Stimulated activated CD4-positive, alpha-beta T cell treated with anti-CD3 and anti-CD28 coated beads, Interleukin-4, amount 100 ng/mL, for 1 hour (primary cell): ENCODE measurements around the gene CLEC9A.

ENCODE experiments used
- DNase-seq: peaks from one replicate; pipeline ENCODE4 v3.0.0-alpha.2; 2020

CLEC9A gene

DNA sequence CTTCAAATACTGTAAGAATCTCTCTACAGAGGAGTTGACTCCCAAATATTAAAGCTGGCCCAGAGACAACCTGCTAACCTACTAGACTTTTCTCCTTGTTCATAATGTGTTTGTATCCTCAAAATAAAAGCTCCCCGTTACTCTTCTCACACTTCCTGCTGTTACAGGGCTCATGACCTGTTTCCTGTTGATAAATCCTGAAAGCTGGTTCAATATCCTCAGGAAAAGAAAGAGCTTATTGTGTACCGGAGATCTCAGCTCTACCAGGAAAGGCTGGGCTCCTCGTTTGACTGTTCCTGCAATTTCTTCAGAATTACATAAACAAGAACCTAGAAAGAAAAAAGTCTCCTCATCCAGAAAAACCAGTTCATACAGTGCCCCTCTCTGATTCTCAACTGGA lies 37.5 kb downstream of the CLEC9A start:
- no peak for DNase-seq

DNA sequence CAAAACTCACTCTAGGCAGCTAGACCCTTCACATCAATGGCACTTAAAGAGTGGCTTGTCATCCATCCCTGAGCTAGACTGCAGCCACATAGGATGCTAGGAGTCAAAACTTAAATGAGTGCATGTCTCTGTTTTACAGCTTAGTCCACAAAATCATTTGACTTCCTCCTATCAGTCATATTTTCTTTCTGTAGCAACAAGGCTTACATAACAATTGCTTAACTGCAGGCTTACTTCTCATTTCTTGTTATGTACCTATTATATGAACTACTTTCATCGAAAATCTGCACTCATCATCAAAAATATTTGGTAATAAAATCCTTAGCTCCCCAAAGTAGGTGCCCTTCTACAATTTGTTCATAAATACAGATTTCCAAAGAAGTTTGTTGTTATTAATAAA lies 38.2 kb downstream of the CLEC9A start:
- no peak for DNase-seq

DNA sequence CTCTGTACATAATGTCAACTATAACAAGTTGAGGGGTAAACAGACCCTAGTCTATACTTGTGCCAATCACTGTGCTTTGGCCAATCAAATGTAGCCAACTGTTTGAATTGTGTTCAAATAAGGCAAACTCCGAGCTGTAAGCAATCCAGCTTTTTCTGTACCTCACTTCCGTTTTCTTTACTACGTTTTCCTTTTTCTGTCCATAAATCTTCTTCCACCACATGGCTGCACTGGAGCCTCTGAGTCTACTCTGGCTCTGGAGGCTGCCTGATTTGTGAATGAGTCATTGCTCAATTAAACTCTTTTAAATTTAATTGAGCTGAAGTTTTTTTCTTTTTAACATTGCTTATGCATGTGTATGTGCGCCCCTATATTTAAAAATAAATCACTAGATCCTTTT lies 38.6 kb downstream of the CLEC9A start:
- DNase-seq = no peak

DNA sequence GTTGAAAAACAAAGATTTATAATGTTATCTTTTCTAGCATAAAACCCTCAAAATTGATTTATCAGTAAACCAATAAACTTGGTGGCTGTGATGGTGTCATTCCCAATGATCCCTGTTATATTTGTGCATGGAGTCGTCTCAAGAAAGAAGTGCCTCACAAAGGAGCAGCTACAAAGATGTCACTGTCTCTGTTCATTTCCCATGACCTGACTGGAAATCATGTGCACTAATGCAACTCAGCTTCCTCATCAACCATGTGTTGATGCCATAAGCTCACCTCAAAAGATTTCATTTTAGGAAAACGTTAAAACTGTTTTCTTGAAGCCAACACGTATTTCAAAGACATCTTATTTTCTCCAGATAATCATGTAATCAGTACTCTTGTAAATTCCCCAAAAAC lies 39.5 kb downstream of the CLEC9A start:
- no peak for DNase-seq

DNA sequence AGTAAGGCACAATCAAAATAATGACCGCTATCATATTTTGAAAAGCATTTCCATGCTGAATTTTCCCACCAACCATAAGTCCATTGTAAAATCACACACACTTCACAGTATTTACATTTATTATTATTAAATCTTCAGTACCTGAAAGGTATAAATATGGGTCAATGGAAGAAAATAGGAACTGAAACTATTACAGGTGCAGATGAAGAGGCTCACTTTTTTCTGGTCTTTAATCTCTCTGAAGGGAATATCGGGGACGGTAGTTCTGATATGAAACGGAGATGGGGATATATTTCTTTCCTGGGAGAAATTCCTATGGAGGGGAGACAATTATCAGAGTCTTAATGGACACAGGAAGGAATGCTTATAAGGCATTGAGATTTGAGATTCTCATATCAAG lies 39.9 kb downstream of the CLEC9A start:
- DNase-seq = no peak

DNA sequence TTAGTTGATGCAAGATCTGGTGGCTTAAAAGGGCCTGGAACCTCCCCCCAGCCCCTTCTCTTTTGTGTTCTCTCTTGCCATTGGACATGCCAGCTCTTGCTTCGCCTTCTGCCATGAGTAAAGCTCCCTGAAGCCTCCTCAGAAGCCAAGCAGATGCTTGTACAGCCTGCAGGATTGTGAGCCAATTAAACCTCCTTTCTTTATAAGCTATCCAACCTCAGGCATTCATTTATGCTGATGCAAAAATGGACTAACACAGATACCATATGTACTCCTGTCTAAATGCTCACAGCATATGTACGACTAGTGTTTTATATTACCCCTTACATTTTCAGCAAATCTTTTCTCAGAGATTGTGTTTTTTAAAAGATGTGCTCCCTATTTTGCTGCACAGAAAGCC lies 41.6 kb downstream of the CLEC9A start:
- DNase-seq = no peak

DNA sequence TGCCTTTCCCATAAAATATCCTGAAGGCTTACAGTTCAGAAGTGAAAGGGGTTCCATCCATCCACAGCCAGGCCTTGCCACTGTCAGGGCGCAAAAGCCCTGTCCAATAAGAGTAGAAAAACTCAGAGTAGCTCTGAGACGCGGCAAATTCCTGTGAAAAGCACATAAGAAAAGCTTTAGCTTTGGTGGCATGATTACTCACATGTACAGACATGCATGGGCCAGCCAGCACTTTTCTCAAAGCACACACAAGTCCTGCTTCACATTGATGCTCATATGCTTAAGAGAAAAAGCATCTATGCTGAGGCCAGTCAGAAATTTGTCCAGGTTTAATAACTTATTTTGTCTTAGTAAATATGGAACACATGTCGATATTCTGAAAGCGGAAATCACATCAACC lies 42.8 kb downstream of the CLEC9A start:
- DNase-seq = no peak

DNA sequence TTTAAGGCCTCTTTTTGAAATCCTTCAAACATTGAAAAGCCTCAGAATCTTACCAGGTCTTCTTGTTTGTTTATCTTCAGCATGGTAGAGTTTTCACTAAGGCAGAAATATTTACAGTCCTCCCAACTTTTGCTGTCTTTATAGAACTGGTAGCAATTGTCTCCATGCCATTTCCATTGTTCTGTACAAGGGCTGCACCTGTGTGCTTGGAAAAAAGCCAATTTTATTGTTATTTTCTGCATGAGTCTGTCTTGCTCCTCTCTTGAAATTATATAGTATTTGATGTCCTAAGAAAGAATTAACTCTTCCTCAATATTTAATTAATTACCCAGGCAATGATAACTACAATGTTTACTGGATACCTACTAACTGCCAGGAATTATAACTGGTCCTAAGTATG lies 45.0 kb downstream of the CLEC9A start:
- DNase-seq = no peak

DNA sequence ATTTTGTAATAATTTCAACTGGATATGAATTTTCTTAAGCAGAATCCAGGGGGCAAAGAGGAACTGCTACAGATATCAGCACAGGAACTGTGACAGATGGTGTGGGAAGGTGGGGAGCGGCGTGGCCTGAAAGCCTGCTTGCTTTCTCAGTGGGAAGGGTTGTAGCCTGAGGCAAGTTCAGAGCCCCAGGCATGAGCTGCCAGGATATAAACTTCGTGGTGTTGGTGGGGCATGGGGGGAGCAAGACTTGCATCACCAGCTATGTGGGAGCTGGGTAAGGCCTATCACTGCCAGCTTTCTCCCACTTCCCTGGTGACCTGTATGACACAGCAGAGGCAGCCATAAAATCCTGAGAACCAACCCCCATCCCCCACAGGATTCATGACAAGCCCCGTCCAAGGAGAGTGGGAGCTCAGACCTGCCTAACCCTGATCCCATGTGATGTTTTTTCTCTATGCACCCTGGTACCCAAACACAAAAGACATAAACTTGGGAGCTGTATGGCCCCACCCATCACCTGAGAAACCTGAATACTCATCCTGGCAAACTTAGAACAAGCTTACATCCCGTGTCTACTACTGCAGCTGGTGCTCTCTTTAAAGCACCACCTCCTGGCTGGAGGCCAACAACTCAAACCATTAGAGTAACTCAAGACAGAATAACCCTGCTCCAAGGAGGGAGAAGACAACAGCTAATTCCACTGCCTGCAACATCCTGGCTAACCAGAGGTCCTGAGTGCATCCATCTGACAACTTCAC lies 51.8 kb downstream of the CLEC9A start:
- no peak for DNase-seq

DNA sequence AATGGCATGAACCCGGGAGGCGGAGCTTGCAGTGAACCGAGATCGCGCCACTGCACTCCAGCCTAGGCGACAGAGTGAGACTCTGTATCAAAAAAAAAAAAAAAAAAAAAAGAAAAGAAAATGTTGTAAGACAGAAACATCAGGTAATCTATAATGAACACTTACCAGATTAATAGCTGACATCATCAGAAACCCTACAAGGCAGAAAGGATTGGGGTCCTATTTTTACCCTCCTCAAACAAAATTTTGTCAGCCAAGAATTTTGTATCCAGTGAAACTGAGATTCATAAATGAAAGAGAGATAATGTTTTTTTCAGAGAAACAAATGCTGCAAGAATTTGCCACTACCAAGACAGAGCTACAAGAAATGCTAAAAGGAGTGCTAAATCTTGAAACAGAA lies 54.3 kb downstream of the CLEC9A start:
- no peak for DNase-seq

DNA sequence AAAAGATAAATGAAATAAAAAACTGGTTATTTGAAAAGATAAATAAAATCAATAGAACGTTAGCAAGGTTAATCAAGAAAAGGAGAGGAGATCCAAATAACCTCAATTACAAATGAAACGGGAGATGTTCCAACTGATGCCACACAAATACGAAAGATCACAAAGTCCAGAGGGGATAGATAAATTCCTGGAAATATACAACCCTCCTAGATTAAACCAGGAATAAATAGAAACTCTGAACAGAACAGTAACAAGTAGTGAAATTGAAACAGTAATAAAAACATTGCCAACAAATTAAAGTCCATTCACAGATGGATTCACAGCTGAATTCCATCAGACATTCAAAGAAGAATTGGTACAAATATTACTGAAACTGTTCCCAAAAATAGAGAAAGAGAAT lies 55.9 kb downstream of the CLEC9A start:
- no peak for DNase-seq

DNA sequence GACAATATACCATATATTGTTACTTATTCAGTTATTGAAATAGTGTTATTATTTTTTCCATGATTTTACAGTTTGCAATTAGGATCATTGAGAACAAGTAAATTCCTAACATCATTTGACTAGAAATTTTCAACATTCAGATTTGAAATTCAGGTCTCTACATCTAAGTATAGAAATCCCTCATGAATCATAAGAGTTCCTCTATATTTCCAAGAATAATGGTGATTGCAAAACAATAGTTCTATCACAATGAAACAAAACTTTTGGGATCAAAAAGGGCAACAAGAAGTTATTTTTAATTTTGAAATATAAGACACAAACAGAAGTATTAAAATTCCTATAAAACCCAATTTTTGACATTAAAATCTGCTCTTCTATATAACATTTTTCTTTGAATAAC lies 57.5 kb downstream of the CLEC9A start:
- DNase-seq = no peak

DNA sequence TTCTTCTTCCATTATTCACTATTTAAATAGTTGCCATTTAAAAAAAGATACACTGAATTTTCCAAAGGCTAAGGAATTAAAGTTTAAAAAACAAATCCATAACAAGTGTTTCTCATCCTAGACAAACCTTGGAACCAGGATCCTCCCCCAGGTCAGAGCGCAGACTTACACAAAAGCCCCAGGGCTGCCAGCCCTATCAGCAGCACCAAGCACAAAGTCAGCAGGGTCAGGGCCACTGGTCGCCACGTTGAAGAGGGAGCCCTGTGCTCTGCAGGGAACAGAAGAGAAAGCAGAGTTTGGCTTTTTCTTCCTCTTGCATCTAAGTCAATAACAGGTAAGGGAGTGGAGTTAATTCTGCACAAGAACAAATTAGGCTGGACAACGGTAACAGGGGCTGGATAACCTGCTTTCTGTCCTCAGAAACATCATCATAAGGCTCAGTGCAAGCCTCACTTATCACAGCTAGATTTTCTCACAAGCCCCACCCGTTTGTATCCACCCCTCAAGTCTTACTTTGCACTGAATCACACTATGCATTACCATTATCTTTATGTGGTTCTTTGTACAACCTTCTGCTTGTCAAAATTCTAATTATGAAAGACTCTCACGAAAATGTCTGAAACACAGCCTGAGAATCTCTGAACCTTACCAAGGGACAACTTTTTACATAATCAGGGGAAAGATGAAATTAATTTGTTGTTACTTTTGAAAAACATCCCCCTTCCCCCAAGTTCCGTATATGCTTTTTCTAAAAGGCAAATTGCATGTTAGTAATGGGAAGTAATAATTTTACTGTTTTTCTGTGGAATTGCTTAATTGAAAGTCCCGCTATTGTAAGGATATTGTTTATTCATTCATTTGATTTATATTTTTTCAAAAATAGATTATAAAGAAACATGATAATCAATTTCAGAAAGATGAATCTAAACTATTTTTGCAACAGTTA lies 58.7 kb downstream of the CLEC9A start:
- DNase-seq = no peak

DNA sequence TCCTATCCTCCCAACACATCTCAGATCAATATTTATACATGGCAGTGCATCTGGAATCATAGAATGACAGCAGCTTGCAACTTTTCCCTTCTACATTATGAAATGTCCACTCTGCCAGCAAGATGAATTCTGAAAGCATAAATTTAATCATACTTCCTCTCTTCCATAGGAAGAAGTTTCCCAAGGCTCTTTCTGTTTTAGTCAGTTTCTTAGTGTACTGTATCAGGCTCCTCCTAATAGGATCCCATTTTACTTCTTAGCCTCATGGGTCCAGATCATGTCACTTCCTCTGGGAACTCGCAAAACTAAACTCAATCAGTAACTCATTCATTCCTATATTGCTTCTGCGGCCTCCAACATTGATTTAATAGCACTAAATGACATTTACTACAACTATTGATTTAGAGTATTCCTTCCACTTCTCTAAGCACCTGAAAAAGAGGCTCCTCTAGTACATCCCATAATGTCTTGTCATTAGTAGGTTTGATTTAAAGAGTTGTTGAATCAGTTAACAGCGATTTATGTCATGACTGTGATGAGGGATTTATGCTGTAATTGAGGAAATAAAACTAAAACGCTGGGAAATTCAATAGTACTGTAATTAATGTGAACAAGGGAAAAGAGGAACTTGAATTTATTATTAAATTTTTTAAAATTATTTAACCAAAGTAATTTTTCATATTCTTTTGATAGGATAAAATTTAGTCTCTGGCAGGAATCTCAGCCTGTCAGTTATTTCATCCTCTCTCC lies 64.3 kb downstream of the CLEC9A start:
- DNase-seq = no peak

DNA sequence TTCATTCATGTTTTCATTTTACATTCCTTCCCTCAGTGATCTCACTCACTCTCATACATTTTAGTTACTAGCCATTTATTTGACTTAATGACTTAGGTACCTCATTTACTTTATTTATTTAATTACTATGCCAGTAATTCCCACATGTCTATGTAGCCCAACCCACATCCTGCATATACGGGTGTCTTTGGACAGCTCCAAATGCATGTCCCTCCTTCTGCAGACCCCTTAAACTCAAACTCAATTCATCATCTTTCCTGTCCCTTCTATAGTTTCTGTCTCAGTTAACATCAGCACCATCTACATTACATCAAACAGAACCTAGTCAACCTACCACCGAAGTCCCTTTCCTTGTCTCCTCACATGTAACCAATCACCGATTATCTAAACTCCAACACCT lies 65.5 kb downstream of the CLEC9A start:
- DNase-seq = no peak

DNA sequence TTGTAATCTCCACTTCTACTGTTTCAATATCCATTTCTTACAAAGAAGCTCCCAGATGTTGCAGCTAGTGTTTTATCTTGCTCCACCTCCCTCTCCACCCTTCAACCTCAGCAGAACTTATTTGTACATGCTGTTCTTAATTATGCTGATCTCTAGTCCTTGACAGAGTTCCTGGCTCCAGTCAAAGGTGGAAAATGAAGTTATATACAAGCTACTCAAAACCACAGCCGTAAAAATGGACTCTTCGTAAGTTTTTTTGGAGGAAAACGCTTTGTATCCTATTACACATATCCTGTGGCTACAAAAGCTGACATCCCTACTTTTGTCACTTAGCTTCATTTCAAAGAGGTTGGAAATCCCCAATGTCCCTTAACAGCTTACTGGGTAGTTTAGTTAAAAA lies 67.0 kb downstream of the CLEC9A start:
- no peak for DNase-seq

DNA sequence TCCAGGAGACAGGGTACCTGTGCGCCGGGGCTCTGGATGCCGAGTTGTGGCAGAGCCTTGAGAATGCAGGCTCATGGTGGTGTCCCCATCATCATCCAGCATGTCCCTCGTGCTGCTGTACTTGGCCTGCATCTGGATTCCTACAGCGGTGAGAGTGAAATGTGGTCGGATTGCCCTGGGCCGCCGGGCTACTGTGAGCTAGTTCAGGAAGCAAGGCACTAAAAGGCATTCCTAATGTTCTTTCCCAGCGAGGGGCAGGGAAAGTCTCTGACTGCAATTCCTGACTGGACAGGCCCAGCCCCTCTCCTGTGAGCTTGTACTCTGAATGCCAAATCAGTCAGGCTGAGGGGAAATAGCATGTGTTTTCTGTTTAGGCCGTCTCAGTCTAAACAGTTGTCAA lies 68.3 kb downstream of the CLEC9A start, which contains the start of gene CLEC1A:
Gene CLEC1A, minus strand, starts transcription at position 195 of the 400 bp plus-strand sequence. Its CDS starts 63 bp downstream, at position 132.
- DNase-seq = no peak

DNA sequence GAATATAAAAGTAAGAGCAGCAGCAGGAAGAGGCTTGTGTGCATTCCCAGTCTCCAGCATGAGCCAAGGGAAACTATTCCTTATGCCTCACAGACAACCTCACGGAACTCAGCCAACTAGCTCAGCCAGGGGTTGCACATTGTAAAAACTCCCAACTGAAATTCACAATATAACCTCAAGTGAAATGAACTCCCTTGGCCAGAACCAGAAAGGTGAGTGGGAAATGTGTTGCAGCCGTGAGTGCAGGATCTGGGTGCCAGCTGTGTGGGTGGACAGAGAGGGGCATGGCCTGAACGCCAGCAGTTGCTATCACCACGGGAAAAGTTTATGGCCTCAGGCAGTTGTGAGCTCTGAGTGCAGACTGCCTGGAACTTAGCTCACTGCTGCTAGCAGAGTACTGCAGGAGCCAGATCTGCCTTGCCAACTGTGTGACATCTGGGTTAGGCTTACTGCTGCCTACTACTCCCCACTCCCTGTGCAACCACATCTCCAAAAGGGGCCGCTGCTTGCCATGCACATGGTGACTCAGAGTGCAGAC lies 70.6 kb downstream of the CLEC9A start:
- no peak for DNase-seq

DNA sequence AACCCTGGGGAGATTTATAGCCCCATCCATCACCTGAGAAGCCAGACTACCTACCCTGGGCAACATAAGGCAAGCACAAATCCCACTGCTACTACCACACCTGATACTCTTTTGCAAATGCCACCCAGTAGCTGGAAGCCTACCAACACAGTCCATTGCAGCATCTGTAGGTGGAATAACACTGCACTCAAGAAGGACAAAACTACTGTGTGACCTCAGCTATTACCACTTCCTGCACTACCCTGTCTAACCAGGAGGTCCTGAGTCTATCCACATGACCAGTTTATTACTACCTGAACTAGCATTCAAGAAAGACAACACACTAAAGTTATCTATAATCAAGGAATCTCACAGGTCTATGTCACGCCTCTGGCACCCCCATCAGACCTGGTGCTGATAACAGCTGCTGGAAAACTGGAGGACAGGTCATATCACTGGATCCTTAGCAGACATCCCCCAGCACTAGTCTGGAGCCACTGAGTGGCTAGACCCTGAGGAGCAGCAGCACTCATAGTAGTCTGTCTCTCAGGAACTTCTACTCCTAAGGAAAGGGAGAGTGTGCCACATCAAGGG lies 71.3 kb downstream of the CLEC9A start:
- DNase-seq = no peak

DNA sequence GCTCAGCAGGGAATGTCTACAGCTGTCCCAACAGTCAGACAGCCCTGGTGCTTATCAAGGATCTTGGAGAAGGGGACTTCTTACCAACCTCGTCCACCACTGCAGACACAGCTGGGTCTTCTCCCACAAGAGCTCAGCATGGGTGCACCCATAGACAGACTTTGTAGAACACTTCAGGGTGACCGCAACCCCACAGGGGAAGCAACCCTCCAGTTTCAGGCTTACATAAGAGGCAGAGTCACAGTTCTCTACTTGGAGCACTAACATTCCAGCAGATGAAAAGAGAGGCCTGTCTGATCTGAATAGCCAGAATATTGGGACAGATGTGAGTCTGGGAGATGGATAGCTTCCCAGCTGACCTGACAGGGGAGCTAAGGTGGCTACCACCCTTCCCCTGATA lies 71.8 kb downstream of the CLEC9A start:
- no peak for DNase-seq

DNA sequence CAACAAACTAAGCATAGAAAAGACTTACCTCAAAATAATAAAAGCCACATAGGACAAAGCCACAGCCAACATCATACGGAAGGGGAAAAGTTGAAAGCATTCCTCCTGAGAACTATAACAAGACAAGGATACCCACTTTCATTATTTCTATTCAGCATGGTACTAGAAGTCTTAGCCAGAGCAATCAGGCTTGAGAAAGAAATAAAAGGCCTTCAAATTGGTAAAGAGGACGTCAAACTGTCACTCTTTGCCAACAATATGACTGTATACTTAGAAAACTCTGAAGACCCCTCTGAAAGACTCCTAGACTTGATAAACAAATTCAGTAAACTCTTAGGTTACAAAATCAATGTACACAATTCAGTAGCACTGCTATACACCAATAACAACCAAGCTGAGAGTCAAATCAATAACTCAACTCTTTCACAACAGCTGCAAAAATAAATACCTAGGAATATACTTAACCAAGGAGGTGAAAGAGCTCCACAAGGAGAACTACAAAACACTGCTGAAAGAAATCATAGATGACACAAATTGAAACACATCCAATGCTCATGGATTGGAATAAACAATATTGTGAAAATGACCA lies 79.9 kb downstream of the CLEC9A start:
- no peak for DNase-seq

DNA sequence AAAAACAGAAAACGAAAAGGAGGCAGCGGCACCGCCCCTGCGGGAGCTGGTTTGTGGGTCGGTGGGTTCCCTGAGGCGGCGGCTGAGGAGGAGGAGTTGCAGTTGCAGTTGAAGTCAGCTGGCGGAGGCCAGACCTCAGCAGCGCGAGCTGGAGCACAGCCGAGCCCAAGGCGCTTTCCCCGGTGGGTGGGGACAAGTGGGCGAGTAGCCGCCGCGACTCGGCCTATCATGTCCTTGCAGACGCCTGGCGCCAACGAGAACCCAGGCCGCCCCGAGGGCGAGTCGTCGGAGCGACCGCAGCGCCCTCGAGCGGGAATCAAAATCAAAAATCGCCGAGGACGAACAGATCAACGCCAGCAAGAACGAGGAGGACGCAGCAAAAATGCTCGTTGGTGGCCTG lies 81.0 kb downstream of the CLEC9A start:
- DNase-seq = no peak
